Stimulated activated CD4-positive, alpha-beta T cell treated with anti-CD3 and anti-CD28 coated beads, Interleukin-4, amount 100 ng/mL, for 24 hours (primary cell): ENCODE results near the gene TCHHL1.

ENCODE experiments used
- DNase-seq: peaks from one replicate; pipeline ENCODE4 v3.0.0-alpha.2; 2020

The TCHHL1 gene

GRCh38 chr1:152036267-152037216 is 52.3 kb downstream of the TCHHL1 start, which contains the start of gene S100A11:
Gene S100A11, minus strand, starts transcription at chr1:152037004. Its CDS starts 89 bp downstream, at chr1:152036915.
- peak; percentile 83 for DNase-seq

- peak; percentile 16 for DNase-seq
Observed at GRCh38 chr1:152035539-152036266, 53.2 kb downstream of the TCHHL1 start.

- peak; percentile 73 for DNase-seq
Observed at GRCh38 chr1:152034654-152035538, 54.0 kb downstream of the TCHHL1 start.

- no peak for DNase-seq
Observed at GRCh38 chr1:152034324-152034653, 54.6 kb downstream of the TCHHL1 start.
